GM23338 (cell line): ENCODE measurements around the gene FCER1G. TPM values are rescaled to one million over a fixed set of nuclear protein-coding genes. Genes with fewer than 3 reads are reported as not detected.

Source experiments
- STAT1 ChIP-seq: IDR thresholded peaks from one replicate; pipeline ENCODE4 v1.6.1; 2016; ENCODE audit warnings: antibody characterized with exemption; ENCODE audit not compliant: unreplicated experiment
- ZNF462 ChIP-seq: fragments of 250-450 bp; sonication (Bioruptor Pico); IDR thresholded peaks from 2 replicates; pipeline ENCODE4 v1.5.0; 2020; ENCODE audit warnings: mild to moderate bottlenecking, moderate library complexity
- microRNA-seq: library from miRNA; unstranded; fragments of <30 nt; microRNA quantifications from one replicate; pipeline ENCODE4, GENCODE V29; 2017
- polyA plus RNA-seq: library from polyadenylated mRNA; unstranded; fragments of >200 nt; fragmentation: Nextera tagmentation; extraction: Ambion mirVana; gene quantifications from 2 replicates; pipeline ENCODE4 v1.2.1, GENCODE V29; 2016
- total RNA-seq: library from RNA; depleted of rRNA; stranded (reverse); fragments of >200 nt; shearing (Covaris generic); gene quantifications from 2 replicates; pipeline ENCODE4 v1.2.3, GENCODE V29; 2014; rRNA removed

Gene FCER1G
- total and polyA plus RNA-seq, 2 experiments from 2014 or later, result 1.1 TPM; not detected in 1

- TF ChIP-seq ZNF462 (CRISPR knock-in tag) (no peak), STAT1 (no peak)
These were observed 52.2 kb downstream of the FCER1G start (continued) for GRCh38 chr1:161267321-161267720.

Small RNAs within 50 kb of the gene (microRNA-seq; reads per million reads assigned to microRNA genes)
- gene MIR5187, result not detected

Other genes starting within 250 kb of the FCER1G start
- gene F11R, start 194.1 kb upstream of the FCER1G start, total RNA-seq, result 169 and 194 TPM in 2 replicates
- 51.0 and 51.8 TPM in 2 replicates for gene F11R, start 194.1 kb upstream of the FCER1G start, polyA plus RNA-seq
- 94.9 and 102 TPM in 2 replicates for gene TSTD1, start 176.3 kb upstream of the FCER1G start, total RNA-seq
- gene TSTD1, start 176.3 kb upstream of the FCER1G start, polyA plus RNA-seq, result 244 and 257 TPM in 2 replicates
- gene USF1, start 169.3 kb upstream of the FCER1G start, total RNA-seq, result 71.7 and 74.8 TPM in 2 replicates
- 23.6 and 23.8 TPM in 2 replicates for gene USF1, start 169.3 kb upstream of the FCER1G start, polyA plus RNA-seq
- gene ARHGAP30, start 145.4 kb upstream of the FCER1G start, total RNA-seq, result 0.19 TPM in 1 of 2 replicates, not detected in the other
- 0.45 and 1.0 TPM in 2 replicates for gene ARHGAP30, start 145.4 kb upstream of the FCER1G start, polyA plus RNA-seq
- not detected in 2 replicates for gene NECTIN4, start 125.7 kb upstream of the FCER1G start, total RNA-seq
- gene NECTIN4, start 125.7 kb upstream of the FCER1G start, polyA plus RNA-seq, result 0.16 and 0.42 TPM in 2 replicates
- 5.6 and 6.3 TPM in 2 replicates for gene KLHDC9, start 116.9 kb upstream of the FCER1G start, total RNA-seq
- gene KLHDC9, start 116.9 kb upstream of the FCER1G start, polyA plus RNA-seq, result 6.6 and 7.2 TPM in 2 replicates
- 19.7 and 45.6 TPM in 2 replicates for gene PFDN2, start 97.3 kb upstream of the FCER1G start, total RNA-seq
- 352 and 395 TPM in 2 replicates for gene PFDN2, start 97.3 kb upstream of the FCER1G start, polyA plus RNA-seq
- gene NIT1, start 97.2 kb upstream of the FCER1G start, total RNA-seq, result 29.7 and 35.9 TPM in 2 replicates
- gene NIT1, start 97.2 kb upstream of the FCER1G start, polyA plus RNA-seq, result 38.0 and 43.0 TPM in 2 replicates
- 30.2 and 35.3 TPM in 2 replicates for gene DEDD, start 82.6 kb upstream of the FCER1G start, total RNA-seq
- gene DEDD, start 82.6 kb upstream of the FCER1G start, polyA plus RNA-seq, result 20.7 and 22.8 TPM in 2 replicates
- gene UFC1, start 61.3 kb upstream of the FCER1G start, total RNA-seq, result 41.4 and 57.5 TPM in 2 replicates
- 74.5 and 77.0 TPM in 2 replicates for gene UFC1, start 61.3 kb upstream of the FCER1G start, polyA plus RNA-seq
- 17.0 and 25.6 TPM in 2 replicates for gene USP21, start 55.8 kb upstream of the FCER1G start, total RNA-seq
- 17.9 and 20.0 TPM in 2 replicates for gene USP21, start 55.8 kb upstream of the FCER1G start, polyA plus RNA-seq
- gene PPOX, start 48.9 kb upstream of the FCER1G start, total RNA-seq, result 24.7 and 26.5 TPM in 2 replicates
- 39.6 and 46.2 TPM in 2 replicates for gene PPOX, start 48.9 kb upstream of the FCER1G start, polyA plus RNA-seq
- gene B4GALT3, start 37.8 kb upstream of the FCER1G start, total RNA-seq, result 32.4 and 35.8 TPM in 2 replicates
- gene B4GALT3, start 37.8 kb upstream of the FCER1G start, polyA plus RNA-seq, result 23.3 and 24.2 TPM in 2 replicates
- gene ADAMTS4, start 16.2 kb upstream of the FCER1G start, total RNA-seq, result 4.7 and 5.2 TPM in 2 replicates
- gene ADAMTS4, start 16.2 kb upstream of the FCER1G start, polyA plus RNA-seq, result 1.3 and 1.7 TPM in 2 replicates
- 94.7 and 131 TPM in 2 replicates for gene NDUFS2, start 12.9 kb upstream of the FCER1G start, total RNA-seq
- 54.0 and 56.7 TPM in 2 replicates for gene NDUFS2, start 12.9 kb upstream of the FCER1G start, polyA plus RNA-seq
- gene APOA2, start 8.3 kb downstream of the FCER1G start, total RNA-seq, result not detected in 2 replicates
- gene APOA2, start 8.3 kb downstream of the FCER1G start, polyA plus RNA-seq, result 2.7 TPM in 1 of 2 replicates, not detected in the other
- gene TOMM40L, start 10.8 kb downstream of the FCER1G start, total RNA-seq, result 12.9 and 22.3 TPM in 2 replicates
- 5.9 and 6.8 TPM in 2 replicates for gene TOMM40L, start 10.8 kb downstream of the FCER1G start, polyA plus RNA-seq
- not detected in 2 replicates for gene NR1I3, start 22.9 kb downstream of the FCER1G start, total RNA-seq
- gene NR1I3, start 22.9 kb downstream of the FCER1G start, polyA plus RNA-seq, result 0.40 and 0.50 TPM in 2 replicates
- 1.4 and 3.8 TPM in 2 replicates for gene PCP4L1, start 43.5 kb downstream of the FCER1G start, total RNA-seq
- gene PCP4L1, start 43.5 kb downstream of the FCER1G start, polyA plus RNA-seq, result 1.7 and 2.2 TPM in 2 replicates
- gene MPZ, start 94.7 kb downstream of the FCER1G start, total RNA-seq, result 1.6 and 1.9 TPM in 2 replicates
- gene MPZ, start 94.7 kb downstream of the FCER1G start, polyA plus RNA-seq, result 2.2 and 4.0 TPM in 2 replicates
- gene SDHC, start 99.1 kb downstream of the FCER1G start, total RNA-seq, result 84.4 and 126 TPM in 2 replicates
- gene SDHC, start 99.1 kb downstream of the FCER1G start, polyA plus RNA-seq, result 107 and 141 TPM in 2 replicates
- not detected in 2 replicates for gene CFAP126, start 152.6 kb downstream of the FCER1G start, total RNA-seq
- gene CFAP126, start 152.6 kb downstream of the FCER1G start, polyA plus RNA-seq, result not detected in 2 replicates